Measurements from ENCODE around the gene IFT81. TPM values are rescaled to one million over a fixed set of nuclear protein-coding genes. Genes with fewer than 3 reads are reported as not detected.
"Not testable (repeated sequence)": the region's sequence is repeated elsewhere in the genome, so short reads cannot be mapped to it uniquely, and the experiment has no call there.

IFT81 gene
- total RNA-seq, 1 experiment from 2014 or later = 4.9 TPM

- no peak for DNase-seq (ENCODE audit: low read depth)
Measured at GRCh38 chr12:110201995-110202394, 77.8 kb downstream of the IFT81 start.

GRCh38 chr12:110203546-110203945 lies 79.4 kb downstream of the IFT81 start:
- no peak for DNase-seq (ENCODE audit: low read depth)

- DNase-seq (ENCODE audit: low read depth) = no peak
Measured at GRCh38 chr12:110205931-110206330, 81.8 kb downstream of the IFT81 start.

DNA sequence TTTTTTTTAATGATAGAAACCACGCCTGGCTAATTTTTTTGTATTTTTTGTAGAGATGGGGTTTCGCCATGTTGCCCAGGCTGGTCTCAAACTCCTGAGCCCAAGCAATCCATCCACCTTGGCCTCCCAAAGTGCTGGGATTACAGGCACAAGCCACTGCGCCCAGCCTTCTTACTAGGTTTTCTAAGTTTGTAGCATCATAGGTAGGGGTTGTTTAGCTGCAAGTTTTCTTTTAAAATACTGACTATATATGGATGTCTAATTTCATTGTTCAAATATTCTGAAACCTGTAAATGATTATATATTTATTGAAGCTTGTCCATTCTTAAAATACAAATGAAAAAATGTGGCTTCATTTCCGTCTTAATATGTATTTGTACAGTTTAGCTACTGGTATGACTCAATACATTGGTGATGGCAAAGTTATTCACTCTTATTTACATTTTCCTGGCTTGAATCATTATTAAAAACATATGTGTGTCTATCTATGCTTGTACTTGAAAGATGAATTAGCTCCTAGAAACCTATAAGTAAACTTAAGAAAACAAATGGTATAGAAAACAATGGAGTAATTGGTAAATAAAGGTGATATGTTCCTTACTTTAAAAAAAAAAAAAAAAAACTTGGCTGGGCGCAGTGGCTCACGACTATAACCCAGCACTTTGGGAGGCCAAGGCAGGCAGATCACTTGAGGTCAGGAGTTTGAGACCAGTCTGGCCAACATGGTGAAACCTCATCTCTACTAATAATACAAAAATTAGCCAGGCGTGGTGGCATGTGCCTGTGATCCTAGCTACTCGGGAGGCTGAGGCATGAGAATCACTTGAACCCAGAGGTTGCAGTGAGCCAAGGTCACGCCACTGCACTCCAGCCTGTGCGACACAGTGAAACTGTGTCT lies 87.7 kb downstream of the IFT81 start:
- peak; percentile 14 for DNase-seq (ENCODE audit: low read depth)

DNA sequence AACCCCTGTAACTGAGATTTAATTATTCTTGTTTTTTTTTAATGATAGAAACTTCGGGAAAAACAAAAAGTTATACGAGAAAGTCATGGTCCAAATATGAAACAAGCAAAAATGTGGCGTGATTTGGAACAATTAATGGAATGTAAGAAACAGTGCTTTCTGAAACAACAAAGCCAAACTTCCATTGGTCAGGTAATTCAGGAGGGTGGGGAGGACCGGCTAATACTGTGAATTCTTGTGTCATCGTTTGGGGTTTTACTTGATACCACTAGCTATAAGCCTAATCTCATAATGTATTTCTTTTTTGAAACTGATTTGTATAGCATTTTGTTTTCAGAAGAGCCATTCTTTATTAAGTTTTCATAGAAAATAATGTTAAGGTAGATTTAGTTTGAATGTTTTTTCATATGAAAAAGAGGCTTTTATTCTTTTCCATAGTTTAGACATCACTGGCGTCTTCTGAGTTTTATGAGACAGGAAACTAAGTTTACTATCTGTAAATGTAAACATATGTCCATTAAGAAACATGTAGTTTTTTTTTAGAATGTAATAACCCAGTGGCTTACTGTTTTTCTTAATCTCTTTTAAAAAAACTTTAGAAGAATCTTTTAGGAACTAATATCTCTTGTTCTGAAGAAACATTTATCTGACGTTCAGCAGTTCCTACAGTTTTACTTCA lies 94.0 kb downstream of the IFT81 start:
- DNase-seq (ENCODE audit: low read depth) = no peak

- no peak for DNase-seq (ENCODE audit: low read depth)
Measured at GRCh38 chr12:110222027-110222426, 97.9 kb downstream of the IFT81 start.

GRCh38 chr12:110222433-110222832 lies 98.3 kb downstream of the IFT81 start:
- no peak for DNase-seq (ENCODE audit: low read depth)

GRCh38 chr12:110223777-110224378 lies 99.7 kb downstream of the IFT81 start:
- DNase-seq (ENCODE audit: low read depth) = peak; percentile 42

- DNase-seq (ENCODE audit: low read depth) = peak; percentile 67
Measured at GRCh38 chr12:110224379-110225304, 100.5 kb downstream of the IFT81 start.

DNA sequence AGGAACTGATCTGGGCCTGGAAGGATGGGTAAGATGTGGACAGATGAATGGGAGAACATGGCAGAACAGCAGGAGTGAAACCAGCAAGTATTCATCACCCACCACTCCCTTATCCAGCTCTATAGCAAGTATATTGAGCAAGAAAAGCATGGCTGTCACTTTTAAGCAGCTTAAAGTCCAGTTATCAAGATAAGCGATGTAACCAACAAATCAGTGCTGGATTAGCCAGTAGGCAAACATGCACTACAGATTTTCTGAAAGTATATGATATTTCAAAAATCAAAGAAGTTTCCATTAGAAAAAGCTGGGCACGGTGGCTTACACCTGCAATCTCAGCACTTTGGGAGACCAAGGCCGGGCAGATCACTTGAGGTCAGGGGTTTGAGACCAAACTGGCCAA lies 103.0 kb downstream of the IFT81 start:
- no peak for DNase-seq (ENCODE audit: low read depth)

DNA sequence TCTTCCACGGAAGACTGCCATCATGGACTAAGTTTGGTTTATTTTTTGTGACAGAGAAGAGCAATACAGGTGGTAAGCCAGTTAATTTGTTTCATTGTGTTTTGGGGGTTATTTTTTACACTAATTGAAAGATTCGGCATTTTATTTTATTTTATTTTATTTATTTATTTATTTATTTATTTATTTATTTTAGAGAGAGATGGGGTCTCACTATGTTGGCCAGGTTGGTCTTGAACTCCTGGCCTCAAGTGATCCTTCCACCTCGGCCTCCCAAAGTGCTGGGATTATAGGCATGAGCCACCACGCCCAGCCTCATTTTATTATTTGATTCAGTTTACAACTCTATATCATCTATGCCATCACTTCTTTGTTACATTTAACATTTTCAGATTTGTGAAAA lies 104.2 kb downstream of the IFT81 start:
- DNase-seq (ENCODE audit: low read depth) = not testable (repeated sequence)

DNA sequence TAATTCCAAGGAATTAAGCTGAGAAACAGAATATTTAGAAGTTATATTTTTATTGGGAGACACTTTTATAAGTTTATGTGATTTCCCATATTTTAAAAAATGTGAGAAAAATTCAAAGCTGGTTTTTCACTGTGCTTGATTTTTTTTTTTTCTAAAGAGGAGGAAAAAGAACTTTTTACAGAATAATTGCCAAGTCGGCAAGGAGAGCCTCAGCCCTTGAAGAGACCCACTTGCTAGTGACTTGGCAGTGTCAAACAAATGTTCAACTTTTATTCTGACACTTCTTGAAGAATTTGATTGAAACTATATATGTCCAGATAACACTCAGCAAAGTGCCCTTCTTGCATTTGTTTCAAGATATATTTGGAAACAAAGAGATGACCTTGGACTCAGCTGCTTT lies 104.6 kb downstream of the IFT81 start:
- DNase-seq (ENCODE audit: low read depth) = no peak

GRCh38 chr12:110229409-110229808 lies 105.3 kb downstream of the IFT81 start:
- DNase-seq (ENCODE audit: low read depth) = no peak

DNA sequence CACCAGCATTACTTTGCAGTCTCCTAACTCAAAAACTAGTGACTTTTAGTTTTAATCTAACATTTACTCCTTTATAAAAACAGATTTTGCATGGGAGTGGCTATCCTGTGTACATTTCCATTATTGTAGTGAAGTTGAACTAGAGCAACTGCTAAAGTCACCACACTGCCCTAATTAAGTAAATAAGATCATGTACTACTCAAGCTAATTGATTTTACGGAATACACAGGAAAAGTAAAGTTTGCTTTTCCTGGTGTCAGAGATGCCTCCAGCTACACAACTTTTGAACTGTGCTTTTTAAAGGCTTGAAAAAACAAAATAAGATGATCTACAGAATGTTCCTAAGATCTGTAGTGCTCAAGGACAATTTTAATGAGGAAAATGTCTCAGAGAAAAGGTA lies 106.5 kb downstream of the IFT81 start:
- DNase-seq (ENCODE audit: low read depth) = no peak

GRCh38 chr12:110233212-110233903 lies 109.2 kb downstream of the IFT81 start:
- no peak for DNase-seq (ENCODE audit: low read depth)

GRCh38 chr12:110234331-110234751 lies 110.2 kb downstream of the IFT81 start:
- DNase-seq (ENCODE audit: low read depth) = no peak

GRCh38 chr12:110234755-110235154 lies 110.6 kb downstream of the IFT81 start:
- no peak for DNase-seq (ENCODE audit: low read depth)

DNA sequence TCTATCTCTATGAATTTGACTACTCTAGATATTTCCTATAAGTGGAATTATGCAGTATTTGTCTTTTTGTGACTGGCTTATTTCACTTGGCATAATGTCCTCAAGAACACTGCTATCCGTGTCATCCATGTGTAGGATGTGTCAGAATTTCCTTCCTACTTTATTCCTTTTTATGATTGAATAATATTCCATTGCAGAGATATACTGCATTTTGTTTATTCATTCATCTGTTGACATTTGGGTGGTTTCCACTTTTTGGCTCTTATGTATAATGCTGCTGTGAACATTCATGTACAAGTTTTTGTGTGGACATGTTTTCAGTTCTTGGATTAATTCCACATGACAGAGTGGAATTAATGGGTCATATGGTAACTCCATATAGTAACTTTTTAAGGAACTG lies 111.2 kb downstream of the IFT81 start:
- DNase-seq (ENCODE audit: low read depth) = no peak

GRCh38 chr12:110243227-110243626 lies 119.1 kb downstream of the IFT81 start:
- DNase-seq (ENCODE audit: low read depth) = no peak

DNA sequence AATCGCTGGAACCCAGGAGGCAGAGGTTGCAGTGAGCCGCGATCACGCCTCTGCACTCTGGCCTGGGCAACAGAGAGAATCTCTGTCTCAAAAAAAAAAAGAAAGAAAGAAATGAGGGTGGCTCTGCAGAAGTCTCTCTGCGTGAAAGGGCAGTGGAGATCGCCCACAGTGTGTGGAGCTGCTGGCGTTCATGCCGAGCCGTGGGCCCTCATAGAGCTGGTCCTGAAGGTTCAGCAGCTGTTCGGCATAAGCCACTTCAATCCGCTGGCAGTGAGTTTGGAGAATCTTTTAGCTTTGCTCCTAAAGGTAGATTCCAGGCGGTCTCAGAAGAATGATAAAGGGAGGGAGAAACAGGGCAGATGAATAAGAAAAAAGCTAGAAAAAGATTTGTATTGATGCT lies 120.2 kb downstream of the IFT81 start:
- no peak for DNase-seq (ENCODE audit: low read depth)

DNA sequence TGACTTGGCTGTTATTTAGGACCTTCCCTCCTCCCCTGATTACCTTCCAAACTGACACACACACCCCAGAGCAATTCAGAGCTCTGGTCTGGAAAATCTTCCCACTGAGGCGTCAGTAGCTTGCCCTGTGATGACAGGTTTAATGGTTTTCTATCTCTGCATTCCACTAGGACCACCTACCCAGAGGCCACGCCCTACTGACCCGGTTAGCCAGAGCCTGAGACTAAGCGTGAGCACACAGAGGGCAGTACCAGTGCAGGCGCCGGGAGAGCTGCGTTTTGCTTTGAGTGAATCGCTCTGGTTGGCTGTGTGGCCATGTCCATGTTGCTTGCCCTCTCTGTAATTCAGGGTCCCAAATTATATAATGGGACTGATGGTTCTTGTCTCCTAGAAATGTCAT lies 120.7 kb downstream of the IFT81 start:
- no peak for DNase-seq (ENCODE audit: low read depth)

Measured in HT1080 (cell line).